ENCODE data around the gene HK3. TPM values are rescaled to one million over a fixed set of nuclear protein-coding genes. Genes with fewer than 3 reads are reported as not detected.

Gene HK3
- total RNA-seq, 1 donor from 2014 or later: 4.2 TPM

- H3K27ac ChIP-seq (ENCODE audit: low read depth, low read length): no peak overlapping the region
- H3K4me1 ChIP-seq (ENCODE audit: control insufficient read depth in 3 of 3, insufficient read depth in 3 of 3, low read length in 3 of 3): no peaks in the 10 kb centered on the region
- no peak overlapping the region for H3K9ac ChIP-seq (ENCODE audit: low read depth in 1 of 3, low read length in 3 of 3)
- H3K36me3 ChIP-seq (ENCODE audit: control insufficient read depth in 3 of 3, insufficient read depth in 3 of 3, low read length in 3 of 3): no peaks in the 10 kb centered on the region
- peaks cover 41 to 72% (median 67%) of the 10 kb centered on the region in 3 donors for H3K27me3 ChIP-seq (ENCODE audit: control insufficient read depth in 3 of 3, insufficient read depth in 3 of 3, low read length in 3 of 3)
- no peak overlapping the region for H3K4me3 ChIP-seq (ENCODE audit: low read length in 3 of 3)
- no peaks in the 10 kb centered on the region for H3K9me3 ChIP-seq (ENCODE audit: control insufficient read depth in 3 of 3, low read length in 3 of 3)
Observed at GRCh38 chr5:176846335-176847140, 52.6 kb downstream of the HK3 start.

GRCh38 chr5:176845392-176845713 is 53.8 kb downstream of the HK3 start:
- Histone ChIP-seq H3K4me1 (ENCODE audit: control insufficient read depth in 3 of 3, insufficient read depth in 3 of 3, low read length in 3 of 3) (no peaks in the 10 kb centered on the region), H3K36me3 (ENCODE audit: control insufficient read depth in 3 of 3, insufficient read depth in 3 of 3, low read length in 3 of 3) (no peaks in the 10 kb centered on the region)

GRCh38 chr5:176844706-176845391 is 54.3 kb downstream of the HK3 start:
- H3K9me3 ChIP-seq (ENCODE audit: control insufficient read depth in 3 of 3, low read length in 3 of 3): no peaks in the 10 kb centered on the region
- no peak overlapping the region for H3K9ac ChIP-seq (ENCODE audit: low read depth in 1 of 3, low read length in 3 of 3)
- H3K4me3 ChIP-seq (ENCODE audit: low read length in 3 of 3): no peak overlapping the region
- no peaks in the 10 kb centered on the region for H3K36me3 ChIP-seq (ENCODE audit: control insufficient read depth in 3 of 3, insufficient read depth in 3 of 3, low read length in 3 of 3)
- H3K27me3 ChIP-seq (ENCODE audit: control insufficient read depth in 3 of 3, insufficient read depth in 3 of 3, low read length in 3 of 3): peaks cover 44 to 71% (median 67%) of the 10 kb centered on the region in 3 donors
- H3K4me1 ChIP-seq (ENCODE audit: control insufficient read depth in 3 of 3, insufficient read depth in 3 of 3, low read length in 3 of 3): no peaks in the 10 kb centered on the region
- no peak overlapping the region for H3K27ac ChIP-seq (ENCODE audit: low read depth, low read length)

More at GRCh38 chr5:176845392-176845713, 53.8 kb downstream of the HK3 start:
- Histone ChIP-seq H3K27me3 (ENCODE audit: control insufficient read depth in 3 of 3, insufficient read depth in 3 of 3, low read length in 3 of 3) (peaks cover 47 to 75% (median 67%) of the 10 kb centered on the region in 3 donors), H3K27ac (ENCODE audit: low read depth, low read length) (no peak overlapping the region), H3K9ac (ENCODE audit: low read depth in 1 of 3, low read length in 3 of 3) (no peak overlapping the region), H3K4me3 (ENCODE audit: low read length in 3 of 3) (no peak overlapping the region), H3K9me3 (ENCODE audit: control insufficient read depth in 3 of 3, low read length in 3 of 3) (no peaks in the 10 kb centered on the region)

- Histone ChIP-seq H3K36me3 (ENCODE audit: control insufficient read depth in 3 of 3, insufficient read depth in 3 of 3, low read length in 3 of 3) (no peaks in the 10 kb centered on the region), H3K27ac (ENCODE audit: low read depth, low read length) (no peak overlapping the region), H3K9ac (ENCODE audit: low read depth in 1 of 3, low read length in 3 of 3) (no peak overlapping the region), H3K4me1 (ENCODE audit: control insufficient read depth in 3 of 3, insufficient read depth in 3 of 3, low read length in 3 of 3) (no peaks in the 10 kb centered on the region), H3K27me3 (ENCODE audit: control insufficient read depth in 3 of 3, insufficient read depth in 3 of 3, low read length in 3 of 3) (peaks cover 41 to 65% (median 61%) of the 10 kb centered on the region in 3 donors), H3K9me3 (ENCODE audit: control insufficient read depth in 3 of 3, low read length in 3 of 3) (no peaks in the 10 kb centered on the region), H3K4me3 (ENCODE audit: low read length in 3 of 3) (no peak overlapping the region)
Observed at GRCh38 chr5:176844281-176844680, 54.9 kb downstream of the HK3 start.

- Histone ChIP-seq H3K4me3 (ENCODE audit: low read length in 3 of 3) (no peak overlapping the region), H3K36me3 (ENCODE audit: control insufficient read depth in 3 of 3, insufficient read depth in 3 of 3, low read length in 3 of 3) (no peaks in the 10 kb centered on the region), H3K9ac (ENCODE audit: low read depth in 1 of 3, low read length in 3 of 3) (no peak overlapping the region), H3K9me3 (ENCODE audit: control insufficient read depth in 3 of 3, low read length in 3 of 3) (no peaks in the 10 kb centered on the region), H3K4me1 (ENCODE audit: control insufficient read depth in 3 of 3, insufficient read depth in 3 of 3, low read length in 3 of 3) (no peaks in the 10 kb centered on the region), H3K27me3 (ENCODE audit: control insufficient read depth in 3 of 3, insufficient read depth in 3 of 3, low read length in 3 of 3) (peaks cover 38 to 61% (median 57%) of the 10 kb centered on the region in 3 donors), H3K27ac (ENCODE audit: low read depth, low read length) (no peak overlapping the region)
Observed at GRCh38 chr5:176843673-176844072, 55.5 kb downstream of the HK3 start.

- no peaks in the 10 kb centered on the region for H3K9me3 ChIP-seq (ENCODE audit: control insufficient read depth in 3 of 3, low read length in 3 of 3)
- H3K4me3 ChIP-seq (ENCODE audit: low read length in 3 of 3): no peak overlapping the region
- H3K4me1 ChIP-seq (ENCODE audit: control insufficient read depth in 3 of 3, insufficient read depth in 3 of 3, low read length in 3 of 3): no peaks in the 10 kb centered on the region
- peaks cover 15 to 33% (median 25%) of the 10 kb centered on the region in 3 donors for H3K27me3 ChIP-seq (ENCODE audit: control insufficient read depth in 3 of 3, insufficient read depth in 3 of 3, low read length in 3 of 3)
- H3K27ac ChIP-seq (ENCODE audit: low read depth, low read length): no peak overlapping the region
- no peaks in the 10 kb centered on the region for H3K36me3 ChIP-seq (ENCODE audit: control insufficient read depth in 3 of 3, insufficient read depth in 3 of 3, low read length in 3 of 3)
- no peak overlapping the region for H3K9ac ChIP-seq (ENCODE audit: low read depth in 1 of 3, low read length in 3 of 3)
Observed at GRCh38 chr5:176837707-176838115, 61.4 kb downstream of the HK3 start.

- Histone ChIP-seq H3K9ac (ENCODE audit: low read depth in 1 of 3, low read length in 3 of 3) (no peak overlapping the region), H3K9me3 (ENCODE audit: control insufficient read depth in 3 of 3, low read length in 3 of 3) (no peaks in the 10 kb centered on the region), H3K27ac (ENCODE audit: low read depth, low read length) (no peak overlapping the region), H3K27me3 (ENCODE audit: control insufficient read depth in 3 of 3, insufficient read depth in 3 of 3, low read length in 3 of 3) (peaks cover 21 to 34% (median 32%) of the 10 kb centered on the region in 3 donors), H3K36me3 (ENCODE audit: control insufficient read depth in 3 of 3, insufficient read depth in 3 of 3, low read length in 3 of 3) (no peaks in the 10 kb centered on the region), H3K4me3 (ENCODE audit: low read length in 3 of 3) (no peak overlapping the region), H3K4me1 (ENCODE audit: control insufficient read depth in 3 of 3, insufficient read depth in 3 of 3, low read length in 3 of 3) (no peaks in the 10 kb centered on the region)
Observed at GRCh38 chr5:176836811-176837706, 62.1 kb downstream of the HK3 start.

GRCh38 chr5:176835918-176836317 is 63.2 kb downstream of the HK3 start:
- Histone ChIP-seq H3K27me3 (ENCODE audit: control insufficient read depth in 3 of 3, insufficient read depth in 3 of 3, low read length in 3 of 3) (peaks cover 16 to 38% (median 31%) of the 10 kb centered on the region in 3 donors), H3K27ac (ENCODE audit: low read depth, low read length) (no peak overlapping the region), H3K36me3 (ENCODE audit: control insufficient read depth in 3 of 3, insufficient read depth in 3 of 3, low read length in 3 of 3) (no peaks in the 10 kb centered on the region), H3K4me3 (ENCODE audit: low read length in 3 of 3) (no peak overlapping the region), H3K9me3 (ENCODE audit: control insufficient read depth in 3 of 3, low read length in 3 of 3) (no peaks in the 10 kb centered on the region), H3K9ac (ENCODE audit: low read depth in 1 of 3, low read length in 3 of 3) (no peak overlapping the region), H3K4me1 (ENCODE audit: control insufficient read depth in 3 of 3, insufficient read depth in 3 of 3, low read length in 3 of 3) (no peaks in the 10 kb centered on the region)

GRCh38 chr5:176833286-176833685 is 65.9 kb downstream of the HK3 start:
- Histone ChIP-seq H3K4me1 (ENCODE audit: control insufficient read depth in 3 of 3, insufficient read depth in 3 of 3, low read length in 3 of 3) (no peaks in the 10 kb centered on the region), H3K9ac (ENCODE audit: low read depth in 1 of 3, low read length in 3 of 3) (no peak overlapping the region), H3K36me3 (ENCODE audit: control insufficient read depth in 3 of 3, insufficient read depth in 3 of 3, low read length in 3 of 3) (no peaks in the 10 kb centered on the region), H3K4me3 (ENCODE audit: low read length in 3 of 3) (no peak overlapping the region), H3K9me3 (ENCODE audit: control insufficient read depth in 3 of 3, low read length in 3 of 3) (no peaks in the 10 kb centered on the region), H3K27me3 (ENCODE audit: control insufficient read depth in 3 of 3, insufficient read depth in 3 of 3, low read length in 3 of 3) (peaks cover 16 to 30% (median 28%) of the 10 kb centered on the region in 3 donors), H3K27ac (ENCODE audit: low read depth, low read length) (no peak overlapping the region)

Measured in skeletal muscle tissue (tissue), 4 donors.